ENCODE data around the gene C1QTNF7.

Gene C1QTNF7

GRCh38 chr4:15457406-15458201 lies 29.8 kb downstream of the C1QTNF7 start:
- TF ChIP-seq CTCF (conservative IDR thresholded peaks at IDR 0.05; ENCODE audit: low read length) = peak; percentile 83
- H3K4me3 ChIP-seq (ENCODE audit: low read length) = no peak overlapping the region
- DNase-seq (ENCODE audit: low read depth) = peak; percentile 76

GRCh38 chr4:15458616-15459015 lies 30.8 kb downstream of the C1QTNF7 start:
- no peak for TF ChIP-seq CTCF (conservative IDR thresholded peaks at IDR 0.05; ENCODE audit: low read length)
- H3K4me3 ChIP-seq (ENCODE audit: low read length) = no peak overlapping the region
- no peak for DNase-seq (ENCODE audit: low read depth)

- no peak overlapping the region for H3K4me3 ChIP-seq (ENCODE audit: low read length)
- peak; percentile 15 for DNase-seq (ENCODE audit: low read depth)
- no peak for TF ChIP-seq CTCF (conservative IDR thresholded peaks at IDR 0.05; ENCODE audit: low read length)
Observed at GRCh38 chr4:15459706-15460105, 31.9 kb downstream of the C1QTNF7 start.

GRCh38 chr4:15466596-15466995 lies 38.8 kb downstream of the C1QTNF7 start:
- DNase-seq (ENCODE audit: low read depth) = no peak
- TF ChIP-seq CTCF (conservative IDR thresholded peaks at IDR 0.05; ENCODE audit: low read length) = no peak
- H3K4me3 ChIP-seq (ENCODE audit: low read length) = no peak overlapping the region

GRCh38 chr4:15469402-15470127 lies 41.7 kb downstream of the C1QTNF7 start, which contains the start of gene CC2D2A:
TSS of gene CC2D2A (plus strand) at chr4:15469882. CDS start at chr4:15475933, 6,051 bp downstream.
- TF ChIP-seq CTCF (conservative IDR thresholded peaks at IDR 0.05; ENCODE audit: low read length) = no peak
- DNase-seq (ENCODE audit: low read depth) = peak; percentile 49
- peak within 1 kb of the TSS; percentile 60 for H3K4me3 ChIP-seq (ENCODE audit: low read length)

- peak overlapping the region; percentile 60 for H3K4me3 ChIP-seq (ENCODE audit: low read length)
- DNase-seq (ENCODE audit: low read depth) = no peak
Observed at GRCh38 chr4:15470128-15470475, 42.3 kb downstream of the C1QTNF7 start.

More at GRCh38 chr4:15470128-15470475, 42.3 kb downstream of the C1QTNF7 start:
- no peak for TF ChIP-seq CTCF (conservative IDR thresholded peaks at IDR 0.05; ENCODE audit: low read length)

All from AG10803 (cell line).